ENCODE data around the gene HYAL2.
A peak's percentile ranks its signal among the peaks of the same experiment; 100 is the strongest.

HYAL2 gene

GRCh38 chr3:50322386-50323091 is at the start of gene HYAL2:
Gene HYAL2, minus strand, starts transcription at chr3:50322745. Its CDS starts 2,256 bp downstream, at chr3:50320489.
- DNase-seq (ENCODE audit: low read depth): no peak

GRCh38 chr3:50371133-50371685 is 48.7 kb upstream of the HYAL2 start:
- DNase-seq (ENCODE audit: low read depth): no peak

DNA sequence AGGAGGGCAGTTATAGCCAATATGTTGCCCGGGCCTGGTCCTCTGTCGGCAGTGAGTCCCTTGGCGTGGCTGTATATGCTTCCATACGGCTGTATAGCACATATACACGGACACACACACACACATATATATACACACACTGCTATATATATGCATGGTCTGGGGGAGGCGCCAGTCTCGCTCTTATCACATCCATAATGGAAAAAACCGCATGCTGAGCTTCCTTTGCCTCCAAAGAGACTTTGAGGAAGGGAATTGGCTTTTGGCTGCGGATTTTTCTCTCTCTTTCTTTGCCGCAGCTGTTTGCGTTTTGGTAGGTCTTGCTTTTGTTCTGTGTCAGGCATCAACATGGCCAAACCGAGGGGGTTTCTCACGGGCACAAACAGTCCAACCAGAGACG is 48.0 kb upstream of the HYAL2 start:
- no peak for DNase-seq (ENCODE audit: low read depth)

- DNase-seq (ENCODE audit: low read depth): no peak
Measured at GRCh38 chr3:50369012-50369670, 46.6 kb upstream of the HYAL2 start.

DNA sequence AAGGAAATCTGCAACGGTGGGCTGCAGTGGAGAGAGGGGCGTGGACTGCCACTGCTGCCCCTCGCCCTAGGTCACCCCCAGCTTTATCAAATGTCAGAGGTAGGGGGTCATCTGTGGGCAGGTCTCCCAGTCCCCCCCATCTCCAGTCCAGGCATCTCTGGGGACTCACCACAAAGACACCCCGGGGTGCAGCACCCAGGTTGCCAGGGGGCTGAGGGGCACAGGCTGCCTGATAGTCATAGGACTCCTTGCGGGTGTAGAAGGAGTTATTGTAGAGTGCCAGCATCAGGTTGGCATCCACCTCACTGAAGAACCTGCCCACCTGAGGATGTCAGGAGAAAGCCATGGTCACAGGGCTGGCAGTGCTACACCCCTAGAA is 43.3 kb upstream of the HYAL2 start:
- no peak for DNase-seq (ENCODE audit: low read depth)

GRCh38 chr3:50365080-50365841 is 42.7 kb upstream of the HYAL2 start:
- DNase-seq (ENCODE audit: low read depth): peak; percentile 38

DNA sequence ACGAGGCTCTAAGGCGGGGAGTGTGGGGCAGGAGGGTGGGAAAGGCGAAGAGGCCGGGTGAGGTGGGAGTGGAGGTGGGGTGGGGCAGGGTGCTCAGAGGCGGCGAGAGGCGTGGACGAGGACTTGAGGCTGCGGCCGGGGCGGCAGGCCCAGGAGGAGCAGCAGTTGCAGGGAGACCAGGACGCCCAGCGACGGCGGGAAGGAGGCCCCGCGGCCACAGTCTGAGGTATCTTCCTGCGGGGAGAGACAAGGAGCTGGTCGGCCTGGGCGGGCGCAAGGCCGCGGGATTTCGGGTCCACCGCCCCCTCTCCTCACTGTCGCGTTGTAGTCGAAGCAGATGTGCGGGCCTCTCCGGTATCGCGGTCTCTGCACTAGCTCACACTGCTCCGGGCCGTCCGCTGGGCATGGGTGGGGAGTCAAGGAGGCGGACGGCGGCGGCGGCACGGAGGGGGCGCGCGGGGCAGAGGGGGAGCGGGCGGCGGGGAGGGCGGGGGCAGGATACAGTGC is 42.1 kb upstream of the HYAL2 start:
- DNase-seq (ENCODE audit: low read depth): no peak

DNA sequence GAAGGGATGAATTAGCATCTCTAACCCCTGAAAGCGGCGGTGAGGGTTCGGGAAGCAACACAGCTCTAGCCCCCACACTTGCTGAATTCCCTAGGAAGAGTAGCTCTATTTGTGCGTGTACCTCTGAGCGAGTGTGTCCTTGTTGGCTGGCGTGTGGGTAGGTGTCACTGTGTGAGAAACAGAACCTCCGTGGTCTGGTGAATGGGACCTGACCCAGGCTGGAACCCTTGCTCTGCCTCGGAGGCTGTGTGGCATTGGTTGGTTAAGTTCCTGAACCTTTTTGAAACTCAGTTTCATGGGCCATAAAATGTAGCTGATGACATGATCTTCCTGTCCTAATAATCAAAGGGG is 37.2 kb upstream of the HYAL2 start:
- DNase-seq (ENCODE audit: low read depth): no peak

- peak; percentile 99 for DNase-seq (ENCODE audit: low read depth)
Measured at GRCh38 chr3:50358911-50359759, 36.6 kb upstream of the HYAL2 start, which contains the start of gene TMEM115. Gene TMEM115, minus strand, starts transcription at chr3:50359521. Its CDS starts 458 bp downstream, at chr3:50359063.

DNA sequence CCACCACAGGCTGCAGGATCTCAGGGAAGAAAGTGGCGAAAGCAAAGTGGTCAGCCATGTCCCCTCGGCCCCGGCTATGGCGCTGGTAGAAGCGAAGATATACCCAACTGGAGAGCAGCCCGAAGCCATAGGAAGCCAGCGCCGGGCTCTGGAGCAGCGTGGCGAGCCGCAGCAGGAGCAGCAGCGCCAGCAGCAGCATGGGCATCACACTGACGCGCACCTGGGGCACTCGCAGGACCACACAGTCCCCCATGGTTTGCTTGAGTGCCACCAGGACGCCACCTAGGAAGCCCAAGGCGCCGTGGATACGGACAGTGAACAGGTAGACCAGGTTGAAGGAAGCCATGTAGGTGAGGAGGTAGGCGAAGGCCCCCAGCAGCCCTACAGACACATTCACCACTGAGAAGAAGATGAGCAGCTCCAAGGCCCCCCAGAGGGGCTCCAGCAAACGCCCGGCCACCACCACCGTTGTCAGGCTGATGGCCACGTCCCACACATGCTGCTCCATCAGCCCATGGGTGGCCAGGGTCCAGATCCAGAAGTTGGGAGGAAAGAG is 35.9 kb upstream of the HYAL2 start:
- DNase-seq (ENCODE audit: low read depth): no peak

DNA sequence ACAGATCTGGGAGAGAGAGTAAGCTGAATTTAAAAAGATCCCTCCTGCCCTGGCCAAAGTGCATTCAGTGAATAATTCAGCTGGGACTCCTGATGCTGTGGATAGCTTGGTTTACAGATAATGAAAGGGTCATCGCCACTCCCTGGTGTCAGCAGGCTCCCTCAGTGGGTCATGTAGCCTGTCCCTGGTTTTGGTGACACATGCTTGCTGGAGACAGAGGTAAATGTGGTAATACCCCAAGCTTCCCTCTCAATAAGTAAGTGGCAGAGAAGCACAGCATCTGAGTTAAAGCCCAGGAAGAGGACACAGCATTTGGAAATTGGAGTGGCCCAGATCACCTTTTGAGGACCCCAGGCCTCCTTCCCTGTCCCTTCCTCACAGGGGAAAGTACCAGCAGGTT is 34.9 kb upstream of the HYAL2 start:
- no peak for DNase-seq (ENCODE audit: low read depth)

GRCh38 chr3:50356553-50356952 is 34.0 kb upstream of the HYAL2 start:
- DNase-seq (ENCODE audit: low read depth): peak; percentile 41

DNA sequence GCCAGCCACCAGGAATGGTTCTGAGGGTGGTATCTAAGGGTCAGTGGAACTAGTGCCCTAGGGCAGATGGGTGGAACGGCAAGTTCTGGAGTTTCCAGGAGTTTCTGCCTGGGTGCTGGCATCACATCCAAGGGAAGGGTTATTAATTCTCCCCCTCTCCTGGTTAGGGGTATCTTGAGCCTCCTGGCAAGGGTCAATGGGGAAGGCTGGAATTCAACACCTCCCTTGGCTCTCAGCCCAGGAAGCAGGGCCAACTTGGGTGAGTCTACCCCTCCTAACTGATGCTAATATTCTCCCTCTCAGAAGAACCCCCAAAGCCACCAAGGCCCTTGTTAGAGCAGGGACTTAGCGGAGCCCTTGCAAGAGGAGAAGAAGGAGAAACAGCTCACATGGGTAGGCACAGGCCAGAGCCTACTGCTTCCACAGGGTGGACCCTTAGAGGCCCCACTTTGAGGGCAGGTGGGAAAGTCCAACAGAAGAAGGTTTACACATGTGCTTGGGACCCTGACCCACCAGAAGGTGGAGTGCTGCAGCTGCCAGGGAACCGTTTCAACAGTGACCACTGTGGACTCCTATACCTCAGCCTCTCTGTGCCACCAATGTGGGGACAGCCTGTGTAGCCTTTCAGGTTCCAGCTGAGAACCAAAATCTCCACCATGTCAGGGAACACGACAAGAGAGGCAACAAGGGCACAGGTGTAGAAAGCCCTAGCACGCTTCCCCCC is 33.4 kb upstream of the HYAL2 start:
- DNase-seq (ENCODE audit: low read depth): no peak

- no peak for DNase-seq (ENCODE audit: low read depth)
Measured at GRCh38 chr3:50354850-50355249, 32.3 kb upstream of the HYAL2 start.

DNA sequence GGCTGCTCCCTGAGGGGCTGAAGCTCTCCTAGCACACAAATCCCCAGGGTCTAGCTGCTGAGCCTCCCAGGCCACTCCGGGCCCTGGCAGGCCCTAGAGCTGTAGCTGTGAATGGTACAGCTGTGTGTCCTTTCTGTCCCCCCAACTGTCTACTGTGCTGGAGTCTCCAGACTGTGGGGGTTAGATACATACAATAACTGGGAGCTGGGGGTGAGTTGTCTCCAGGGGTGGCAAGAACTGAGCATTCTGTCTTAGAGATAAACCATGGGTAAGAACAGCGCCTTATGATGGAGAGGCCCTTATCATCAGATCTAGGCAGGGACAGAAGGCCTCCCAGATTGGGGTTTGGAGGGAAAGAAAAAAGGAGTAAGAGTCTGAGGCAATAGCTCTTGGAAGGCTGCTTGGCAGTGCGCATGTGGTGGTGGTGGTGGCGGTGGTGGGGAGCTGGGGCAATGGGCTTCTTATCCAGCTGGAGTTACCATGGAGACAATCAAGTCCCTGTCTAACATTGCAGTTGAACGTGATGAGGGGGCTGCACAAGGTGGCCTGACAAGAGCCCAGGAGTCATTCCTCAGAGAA is 31.7 kb upstream of the HYAL2 start:
- DNase-seq (ENCODE audit: low read depth): no peak

- DNase-seq (ENCODE audit: low read depth): no peak
Measured at GRCh38 chr3:50353245-50354004, 30.9 kb upstream of the HYAL2 start.

DNA sequence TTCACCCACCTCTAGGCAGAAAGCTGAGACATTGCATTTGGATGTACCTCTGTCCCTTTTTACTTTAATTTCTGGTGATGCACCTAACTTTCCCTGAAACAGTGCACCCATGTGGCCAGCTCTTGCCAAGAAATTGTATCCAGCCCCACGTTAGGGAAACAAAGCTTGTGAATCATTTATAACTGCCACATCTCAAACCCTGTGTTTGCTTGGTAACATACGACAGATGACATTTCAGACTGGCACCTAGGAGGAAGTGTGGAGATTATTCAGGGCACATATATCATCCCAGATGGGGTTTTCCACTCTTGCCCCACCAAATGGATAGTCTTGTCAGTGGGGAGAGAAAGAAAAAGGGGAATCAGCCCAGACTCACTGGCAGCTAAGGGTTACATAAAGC is 30.2 kb upstream of the HYAL2 start:
- DNase-seq (ENCODE audit: low read depth): no peak

DNA sequence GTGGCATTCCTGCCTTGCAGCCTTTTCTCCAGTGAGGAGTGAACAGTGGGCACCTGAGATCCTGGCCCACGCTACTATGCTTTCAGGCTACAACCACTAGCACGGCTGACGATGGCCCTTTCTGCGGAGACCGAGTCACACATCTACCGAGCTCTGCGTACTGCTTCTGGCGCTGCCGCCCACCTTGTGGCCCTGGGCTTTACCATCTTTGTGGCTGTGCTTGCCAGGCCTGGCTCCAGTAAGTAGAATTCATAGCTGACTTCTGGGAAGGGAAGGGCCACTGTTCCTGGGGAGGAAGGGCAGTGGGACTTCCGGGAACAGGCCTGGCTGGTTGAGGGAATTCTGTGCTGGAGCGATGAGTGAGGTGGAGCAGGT is 28.8 kb upstream of the HYAL2 start:
- DNase-seq (ENCODE audit: low read depth): no peak

DNA sequence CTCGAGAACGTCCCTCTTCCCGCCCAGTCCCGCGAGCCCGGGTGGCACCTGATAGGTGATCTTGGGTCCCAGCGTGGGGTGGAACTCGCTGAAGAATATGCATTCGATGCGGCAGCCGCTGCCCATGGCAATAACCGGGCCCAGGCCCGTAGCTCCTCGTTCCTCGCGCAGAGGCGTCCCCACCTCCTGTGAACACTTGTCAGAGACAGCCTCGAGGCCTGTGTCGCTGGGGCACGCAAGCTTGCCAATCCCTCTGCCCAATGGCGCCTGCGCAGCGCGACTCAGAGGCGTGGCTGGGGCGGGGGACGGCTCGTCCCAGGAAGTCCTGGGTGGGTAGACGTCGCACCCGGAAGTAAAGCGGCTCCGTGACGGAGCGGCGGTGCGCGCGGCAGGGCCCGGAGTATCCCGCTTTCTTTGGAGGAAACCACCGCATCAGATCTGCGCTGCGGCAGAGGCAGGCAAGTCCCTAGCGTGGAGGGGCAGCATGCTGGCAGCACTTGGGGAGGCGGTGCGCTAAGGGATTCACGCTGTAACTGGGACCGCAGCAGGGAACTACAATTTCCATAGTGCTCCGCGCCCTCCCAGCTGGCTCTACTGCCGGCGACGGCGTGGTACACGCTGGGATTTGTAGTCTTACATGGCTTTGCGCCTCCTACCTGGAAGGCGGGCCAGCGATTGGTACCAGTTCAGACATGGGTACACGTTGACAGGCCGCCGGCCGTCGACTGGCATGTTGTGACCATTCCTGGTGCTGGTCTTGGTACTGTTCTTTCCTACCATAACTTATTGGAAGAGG is 28.2 kb upstream of the HYAL2 start, which contains the start of the genes CYB561D2 and NPRL2:
CYB561D2 (plus strand) TSS at position 336 of the 796 bp plus-strand sequence. CDS start 572 bp downstream, outside the sequence.
NPRL2 (minus strand) TSS at position 249 of the 796 bp plus-strand sequence; CDS start at position 126, 123 bp downstream.
- DNase-seq (ENCODE audit: low read depth): peak; percentile 92
